ENCODE data around the gene DARS1.

- TF ChIP-seq SIN3A (IDR thresholded peaks at IDR 0.05; ENCODE audit: borderline replicate concordance, insufficient read depth, low read depth, low read length) (no peak), POLR2AphosphoS5 (IDR thresholded peaks at IDR 0.05; ENCODE audit: low read depth, low read length) (no peak)
These were observed 35.8 kb downstream of the DARS1 start for GRCh38 chr2:135949451-135950234.
